ENCODE measurements around the gene AFF3. TPM values are rescaled to one million over a fixed set of nuclear protein-coding genes. Genes with fewer than 3 reads are reported as not detected.

AFF3 gene
- total RNA-seq, 6 experiments from 2014 or later, result 0.80 to 8.2 (median 6.8) TPM

DNA sequence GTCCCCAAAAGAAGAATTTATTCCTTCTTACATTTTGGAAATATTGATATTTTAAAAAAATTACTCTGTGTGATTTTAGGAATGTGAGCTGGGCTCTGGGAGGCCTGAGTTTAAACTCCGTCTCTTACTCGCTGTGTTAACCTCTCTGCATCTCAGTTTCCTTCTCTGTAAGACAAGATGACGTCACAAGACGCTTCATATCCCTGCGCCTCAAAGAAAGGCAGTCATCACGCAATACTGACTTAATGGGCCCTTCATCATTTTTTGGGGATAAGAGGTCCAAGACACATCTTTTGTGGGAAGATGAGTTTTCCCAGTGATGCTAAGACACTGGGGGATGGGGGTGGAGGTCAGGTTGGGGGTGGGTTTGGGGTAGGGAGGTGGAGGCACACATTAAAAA lies 320.4 kb downstream of the AFF3 start:
- peak overlapping the region; percentile 48; the same call in 1 of the 2 replicates for H3K27ac Mint-ChIP-seq
- TF ChIP-seq, protein P1, sequence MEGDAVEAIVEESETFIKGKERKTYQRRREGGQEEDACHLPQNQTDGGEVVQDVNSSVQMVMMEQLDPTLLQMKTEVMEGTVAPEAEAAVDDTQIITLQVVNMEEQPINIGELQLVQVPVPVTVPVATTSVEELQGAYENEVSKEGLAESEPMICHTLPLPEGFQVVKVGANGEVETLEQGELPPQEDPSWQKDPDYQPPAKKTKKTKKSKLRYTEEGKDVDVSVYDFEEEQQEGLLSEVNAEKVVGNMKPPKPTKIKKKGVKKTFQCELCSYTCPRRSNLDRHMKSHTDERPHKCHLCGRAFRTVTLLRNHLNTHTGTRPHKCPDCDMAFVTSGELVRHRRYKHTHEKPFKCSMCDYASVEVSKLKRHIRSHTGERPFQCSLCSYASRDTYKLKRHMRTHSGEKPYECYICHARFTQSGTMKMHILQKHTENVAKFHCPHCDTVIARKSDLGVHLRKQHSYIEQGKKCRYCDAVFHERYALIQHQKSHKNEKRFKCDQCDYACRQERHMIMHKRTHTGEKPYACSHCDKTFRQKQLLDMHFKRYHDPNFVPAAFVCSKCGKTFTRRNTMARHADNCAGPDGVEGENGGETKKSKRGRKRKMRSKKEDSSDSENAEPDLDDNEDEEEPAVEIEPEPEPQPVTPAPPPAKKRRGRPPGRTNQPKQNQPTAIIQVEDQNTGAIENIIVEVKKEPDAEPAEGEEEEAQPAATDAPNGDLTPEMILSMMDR (IDR thresholded peaks at IDR 0.05), result no peak

GRCh38 chr2:99821572-99821971 lies 320.8 kb downstream of the AFF3 start:
- Mint-ChIP-seq H3K36me3 (ENCODE audit: low read depth) (peaks cover 3% of the 10 kb centered on the region; the same call in 1 of the 2 replicates), H3K27ac (peak overlapping the region; percentile 33; the same call in 1 of the 2 replicates), H3K27me3 (ENCODE audit: insufficient read depth) (peaks cover 4% of the 10 kb centered on the region; the same call in 1 of the 2 replicates), H3K9me3 (no peaks in the 10 kb centered on the region; the same call in 1 of the 2 replicates), H3K4me1 (ENCODE audit: low read depth) (peaks cover 21% of the 10 kb centered on the region), H3K4me3 (no peak overlapping the region)
- peak; percentile 56 for DNase-seq
- TF ChIP-seq, protein P1 (IDR thresholded peaks at IDR 0.05), result no peak

More for the DNA sequence above, 320.4 kb downstream of the AFF3 start:
- no peaks in the 10 kb centered on the region; the same call in 1 of the 2 replicates for H3K9me3 Mint-ChIP-seq
- peaks cover 21% of the 10 kb centered on the region for H3K4me1 Mint-ChIP-seq (ENCODE audit: low read depth)
- no peak for DNase-seq
- H3K36me3 Mint-ChIP-seq (ENCODE audit: low read depth), result no peaks in the 10 kb centered on the region
- H3K4me3 Mint-ChIP-seq, result no peak overlapping the region
- H3K27me3 Mint-ChIP-seq (ENCODE audit: insufficient read depth), result peaks cover 6% of the 10 kb centered on the region; the same call in 1 of the 2 replicates

DNA sequence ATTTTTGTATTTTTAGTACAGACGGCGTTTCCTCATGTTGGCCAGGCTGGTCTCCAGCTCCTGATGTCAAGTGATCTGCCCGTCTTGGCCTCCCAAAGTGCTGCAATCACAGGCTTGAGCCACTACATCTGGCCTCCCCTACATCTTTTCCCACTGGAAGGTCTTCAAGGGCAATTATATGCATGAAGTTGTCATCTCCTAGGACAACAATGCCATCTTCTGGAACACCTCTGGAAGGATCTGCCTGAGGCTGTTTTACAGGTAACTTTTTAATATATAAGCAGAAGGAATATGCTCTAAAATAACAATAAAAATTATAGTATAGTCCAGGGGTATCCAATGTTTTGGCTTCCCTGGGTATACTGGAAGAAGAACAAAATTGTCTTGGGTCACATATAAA lies 321.4 kb downstream of the AFF3 start:
- Mint-ChIP-seq H3K27ac (no peak overlapping the region), H3K27me3 (ENCODE audit: insufficient read depth) (peaks cover 4% of the 10 kb centered on the region; the same call in 1 of the 2 replicates), H3K4me1 (ENCODE audit: low read depth) (peaks cover 21% of the 10 kb centered on the region), H3K9me3 (no peaks in the 10 kb centered on the region), H3K36me3 (ENCODE audit: low read depth) (peaks cover 5% of the 10 kb centered on the region; the same call in 1 of the 2 replicates), H3K4me3 (no peak overlapping the region)
- no peak for DNase-seq
- TF ChIP-seq, protein P1 (IDR thresholded peaks at IDR 0.05), result no peak

DNA sequence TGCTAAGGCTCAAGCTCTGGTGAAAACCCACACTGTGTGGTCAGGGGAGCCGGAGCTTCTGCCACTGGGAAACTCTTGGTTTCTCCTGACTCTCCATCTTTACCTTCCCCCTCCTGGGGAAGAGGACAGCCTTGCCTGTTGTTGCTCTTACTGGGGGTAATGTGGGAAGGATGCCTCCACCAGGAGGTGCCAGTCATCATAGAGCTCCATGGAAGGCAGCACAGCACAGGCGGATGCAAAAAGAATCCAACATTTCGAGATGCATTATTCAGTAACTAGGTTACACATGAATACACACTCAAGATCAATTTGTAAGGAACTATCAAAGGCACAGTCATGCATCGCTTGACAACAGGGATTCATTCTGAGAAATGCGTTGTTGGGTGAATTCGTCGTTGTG lies 322.6 kb downstream of the AFF3 start:
- peaks cover 4% of the 10 kb centered on the region; the same call in 1 of the 2 replicates for H3K27me3 Mint-ChIP-seq (ENCODE audit: insufficient read depth)
- H3K4me3 Mint-ChIP-seq, result no peak overlapping the region
- peaks cover 5% of the 10 kb centered on the region for H3K36me3 Mint-ChIP-seq (ENCODE audit: low read depth)
- peaks cover 21% of the 10 kb centered on the region for H3K4me1 Mint-ChIP-seq (ENCODE audit: low read depth)
- no peaks in the 10 kb centered on the region for H3K9me3 Mint-ChIP-seq
- no peak for DNase-seq
- TF ChIP-seq, protein P1 (IDR thresholded peaks at IDR 0.05), result peak; percentile 37; the same call in 1 of the 2 replicates
- no peak overlapping the region for H3K27ac Mint-ChIP-seq

- Mint-ChIP-seq H3K9me3 (no peaks in the 10 kb centered on the region), H3K27me3 (ENCODE audit: insufficient read depth) (peaks cover 4% of the 10 kb centered on the region; the same call in 1 of the 2 replicates), H3K4me1 (ENCODE audit: low read depth) (peaks cover 21% of the 10 kb centered on the region), H3K27ac (no peak overlapping the region), H3K4me3 (no peak overlapping the region), H3K36me3 (ENCODE audit: low read depth) (peaks cover 5% of the 10 kb centered on the region)
- TF ChIP-seq, protein P1 (IDR thresholded peaks at IDR 0.05), result peak; percentile 74
- DNase-seq, result no peak
Observed at GRCh38 chr2:99818842-99819241, 323.5 kb downstream of the AFF3 start.

Data from HFFc6 (cell line).